Endothelial cell (in vitro differentiated cells): ENCODE results near the gene SLC51B. TPM values are rescaled to one million over a fixed set of nuclear protein-coding genes. Genes with fewer than 3 reads are reported as not detected.
"Not testable (repeated sequence)": the region's sequence is repeated elsewhere in the genome, so short reads cannot be mapped to it uniquely, and the experiment has no call there.

Experiments used
- DNase-seq: peaks from one replicate; pipeline ENCODE4 v3.0.0; 2021; ENCODE audit warnings: low spot score
- H3K27ac Mint-ChIP-seq: one replicate; pipeline ENCODE4 v1.8.0; 2021; ENCODE audit warnings: mixed read lengths, inconsistent platforms; ENCODE audit not compliant: unreplicated experiment
- H3K27me3 Mint-ChIP-seq: one replicate; pipeline ENCODE4 v1.8.0; 2021; ENCODE audit warnings: mild to moderate bottlenecking, moderate library complexity, mixed read lengths, inconsistent platforms; ENCODE audit not compliant: unreplicated experiment
- H3K36me3 Mint-ChIP-seq: one replicate; pipeline ENCODE4 v1.8.0; 2021; ENCODE audit warnings: mild to moderate bottlenecking, low read depth, mixed read lengths, inconsistent platforms; ENCODE audit not compliant: unreplicated experiment
- H3K4me1 Mint-ChIP-seq: one replicate; pipeline ENCODE4 v1.8.0; 2021; ENCODE audit warnings: mild to moderate bottlenecking, mixed read lengths, inconsistent platforms; ENCODE audit not compliant: unreplicated experiment
- H3K4me3 Mint-ChIP-seq: one replicate; pipeline ENCODE4 v1.8.0; 2021; ENCODE audit warnings: mild to moderate bottlenecking, mixed read lengths, inconsistent platforms; ENCODE audit not compliant: unreplicated experiment
- H3K9me3 Mint-ChIP-seq: one replicate; pipeline ENCODE4 v1.8.0; 2021; ENCODE audit warnings: mixed read lengths, inconsistent platforms; ENCODE audit not compliant: unreplicated experiment
- CTCF ChIP-seq: fragments of 200-600 bp; sonication (generic); IDR thresholded peaks from one replicate; pipeline ENCODE4 v1.5.0; 2021; ENCODE audit warnings: antibody characterized with exemption; ENCODE audit not compliant: unreplicated experiment
- total RNA-seq: library from RNA; stranded (reverse); fragmentation: NEBNext Ultra II Directional; extraction: Animal tissue kit (Norgen Biotek cat#: 25700); gene quantifications from one replicate; pipeline ENCODE4 v1.2.1, GENCODE V29; 2021; ENCODE audit not compliant: unreplicated experiment

The SLC51B gene
- total RNA-seq, 1 donor from 2014 or later: not detected

GRCh38 chr15:65089206-65089824, 44.1 kb downstream of the SLC51B start:
- no peak for TF ChIP-seq CTCF
- H3K36me3 Mint-ChIP-seq: no peaks in the 10 kb centered on the region
- peak overlapping the region; percentile 30 for H3K27ac Mint-ChIP-seq
- H3K27me3 Mint-ChIP-seq: no peaks in the 10 kb centered on the region
- DNase-seq: no peak
- H3K9me3 Mint-ChIP-seq: no peaks in the 10 kb centered on the region
- H3K4me3 Mint-ChIP-seq: no peak overlapping the region
- peaks cover 2% of the 10 kb centered on the region for H3K4me1 Mint-ChIP-seq

- DNase-seq: no peak
- no peaks in the 10 kb centered on the region for H3K36me3 Mint-ChIP-seq
- no peak overlapping the region for H3K4me3 Mint-ChIP-seq
- no peaks in the 10 kb centered on the region for H3K4me1 Mint-ChIP-seq
- H3K9me3 Mint-ChIP-seq: no peaks in the 10 kb centered on the region
- no peaks in the 10 kb centered on the region for H3K27me3 Mint-ChIP-seq
- no peak for TF ChIP-seq CTCF
- H3K27ac Mint-ChIP-seq: no peak overlapping the region
These were observed 47.0 kb downstream of the SLC51B start for GRCh38 chr15:65091946-65092770.

GRCh38 chr15:65092911-65093792, 48.0 kb downstream of the SLC51B start:
- no peak for TF ChIP-seq CTCF
- Mint-ChIP-seq H3K27me3 (no peaks in the 10 kb centered on the region), H3K4me1 (no peaks in the 10 kb centered on the region), H3K9me3 (no peaks in the 10 kb centered on the region), H3K27ac (no peak overlapping the region), H3K36me3 (peaks cover 7% of the 10 kb centered on the region), H3K4me3 (no peak overlapping the region)
- DNase-seq: no peak

- not testable (repeated sequence) for DNase-seq, H3K27me3 Mint-ChIP-seq, H3K4me3 Mint-ChIP-seq, H3K4me1 Mint-ChIP-seq, H3K27ac Mint-ChIP-seq, H3K9me3 Mint-ChIP-seq
- H3K36me3 Mint-ChIP-seq: peaks cover 14% of the 10 kb centered on the region
These were observed 48.6 kb downstream of the SLC51B start for GRCh38 chr15:65093793-65094170.

- Mint-ChIP-seq H3K27me3 (no peaks in the 10 kb centered on the region), H3K9me3 (no peaks in the 10 kb centered on the region), H3K4me1 (no peaks in the 10 kb centered on the region), H3K4me3 (no peak overlapping the region), H3K36me3 (peaks cover 16% of the 10 kb centered on the region), H3K27ac (no peak overlapping the region)
- no peak for DNase-seq
- TF ChIP-seq CTCF: no peak
These were observed 49.3 kb downstream of the SLC51B start for GRCh38 chr15:65094294-65094995.
